Ishikawa (cell line): ENCODE measurements around the gene HDDC2.

ENCODE experiments used
- CEBPB ChIP-seq: IDR thresholded peaks from 2 replicates; pipeline ENCODE4 v1.6.1; 2012
- EGR1 ChIP-seq: IDR thresholded peaks from 2 replicates; pipeline ENCODE4 v1.6.1; 2012
- EP300 ChIP-seq: IDR thresholded peaks from 2 replicates; pipeline ENCODE4 v1.6.1; 2012; ENCODE audit warnings: borderline replicate concordance
- MAX ChIP-seq: IDR thresholded peaks from 2 replicates; pipeline ENCODE4 v1.6.1; 2012
- NFIC ChIP-seq: IDR thresholded peaks from 2 replicates; pipeline ENCODE4 v1.6.1; 2012
- RAD21 ChIP-seq: IDR thresholded peaks from 2 replicates; pipeline ENCODE4 v1.6.1; 2012; ENCODE audit warnings: low read depth
- TAF1 ChIP-seq: IDR thresholded peaks from 2 replicates; pipeline ENCODE4 v1.6.1; 2012; ENCODE audit warnings: low read depth, mild to moderate bottlenecking
- TCF12 ChIP-seq: IDR thresholded peaks from 2 replicates; pipeline ENCODE4 v1.6.1; 2012; ENCODE audit warnings: low read depth
- TEAD4 ChIP-seq: IDR thresholded peaks from 2 replicates; pipeline ENCODE4 v1.6.1; 2012
- YY1 ChIP-seq: IDR thresholded peaks from 2 replicates; pipeline ENCODE4 v1.6.1; 2012; ENCODE audit warnings: low read depth
- ZBTB7A ChIP-seq: IDR thresholded peaks from 2 replicates; pipeline ENCODE4 v1.6.1; 2012; ENCODE audit warnings: low read depth
- TF ChIP-seq, protein P1 (sequence below): IDR thresholded peaks from 2 replicates; pipeline ENCODE4 v1.6.1; 2012; ENCODE audit warnings: low read depth, mild to moderate bottlenecking

DNA sequence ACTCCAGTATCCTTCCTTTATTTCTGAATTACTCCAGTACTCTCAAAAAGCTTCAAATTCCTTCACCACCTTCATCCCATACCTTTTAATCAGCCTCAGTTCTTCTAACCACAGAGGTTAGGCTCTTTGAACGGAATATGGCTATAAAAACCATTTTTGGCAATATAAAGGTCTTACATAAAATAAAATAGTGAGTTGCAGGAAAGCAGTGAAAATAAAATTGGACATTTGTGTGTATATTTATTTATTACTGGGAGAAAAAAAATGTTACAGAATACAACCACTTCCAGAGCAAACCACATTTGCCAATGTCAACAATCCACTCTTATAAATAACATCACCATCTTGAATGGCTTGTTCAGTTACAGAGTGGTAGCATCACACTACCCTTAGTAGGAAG lies 7.7 kb downstream of the HDDC2 start:
- TF ChIP-seq, protein P1, sequence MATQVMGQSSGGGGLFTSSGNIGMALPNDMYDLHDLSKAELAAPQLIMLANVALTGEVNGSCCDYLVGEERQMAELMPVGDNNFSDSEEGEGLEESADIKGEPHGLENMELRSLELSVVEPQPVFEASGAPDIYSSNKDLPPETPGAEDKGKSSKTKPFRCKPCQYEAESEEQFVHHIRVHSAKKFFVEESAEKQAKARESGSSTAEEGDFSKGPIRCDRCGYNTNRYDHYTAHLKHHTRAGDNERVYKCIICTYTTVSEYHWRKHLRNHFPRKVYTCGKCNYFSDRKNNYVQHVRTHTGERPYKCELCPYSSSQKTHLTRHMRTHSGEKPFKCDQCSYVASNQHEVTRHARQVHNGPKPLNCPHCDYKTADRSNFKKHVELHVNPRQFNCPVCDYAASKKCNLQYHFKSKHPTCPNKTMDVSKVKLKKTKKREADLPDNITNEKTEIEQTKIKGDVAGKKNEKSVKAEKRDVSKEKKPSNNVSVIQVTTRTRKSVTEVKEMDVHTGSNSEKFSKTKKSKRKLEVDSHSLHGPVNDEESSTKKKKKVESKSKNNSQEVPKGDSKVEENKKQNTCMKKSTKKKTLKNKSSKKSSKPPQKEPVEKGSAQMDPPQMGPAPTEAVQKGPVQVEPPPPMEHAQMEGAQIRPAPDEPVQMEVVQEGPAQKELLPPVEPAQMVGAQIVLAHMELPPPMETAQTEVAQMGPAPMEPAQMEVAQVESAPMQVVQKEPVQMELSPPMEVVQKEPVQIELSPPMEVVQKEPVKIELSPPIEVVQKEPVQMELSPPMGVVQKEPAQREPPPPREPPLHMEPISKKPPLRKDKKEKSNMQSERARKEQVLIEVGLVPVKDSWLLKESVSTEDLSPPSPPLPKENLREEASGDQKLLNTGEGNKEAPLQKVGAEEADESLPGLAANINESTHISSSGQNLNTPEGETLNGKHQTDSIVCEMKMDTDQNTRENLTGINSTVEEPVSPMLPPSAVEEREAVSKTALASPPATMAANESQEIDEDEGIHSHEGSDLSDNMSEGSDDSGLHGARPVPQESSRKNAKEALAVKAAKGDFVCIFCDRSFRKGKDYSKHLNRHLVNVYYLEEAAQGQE: no peak
- no peak for TF ChIP-seq ZBTB7A
- no peak for TF ChIP-seq TAF1
- TF ChIP-seq EP300: no peak
- no peak for TF ChIP-seq MAX
- TF ChIP-seq EGR1: no peak
- TF ChIP-seq CEBPB: no peak
- TF ChIP-seq RAD21: no peak
- no peak for TF ChIP-seq TCF12
- no peak for TF ChIP-seq YY1
- TF ChIP-seq TEAD4: no peak
- TF ChIP-seq NFIC: no peak
